Pons (tissue), 1 donor: ENCODE data around the gene CCDC30.
"Not testable (repeated sequence)": the region's sequence is repeated elsewhere in the genome, so short reads cannot be mapped to it uniquely, and the experiment has no call there.

Source experiments
- DNase-seq: peaks from one replicate; pipeline ENCODE4 v3.0.0-alpha.2; 2016; ENCODE audit warnings: low spot score

The CCDC30 gene

DNA sequence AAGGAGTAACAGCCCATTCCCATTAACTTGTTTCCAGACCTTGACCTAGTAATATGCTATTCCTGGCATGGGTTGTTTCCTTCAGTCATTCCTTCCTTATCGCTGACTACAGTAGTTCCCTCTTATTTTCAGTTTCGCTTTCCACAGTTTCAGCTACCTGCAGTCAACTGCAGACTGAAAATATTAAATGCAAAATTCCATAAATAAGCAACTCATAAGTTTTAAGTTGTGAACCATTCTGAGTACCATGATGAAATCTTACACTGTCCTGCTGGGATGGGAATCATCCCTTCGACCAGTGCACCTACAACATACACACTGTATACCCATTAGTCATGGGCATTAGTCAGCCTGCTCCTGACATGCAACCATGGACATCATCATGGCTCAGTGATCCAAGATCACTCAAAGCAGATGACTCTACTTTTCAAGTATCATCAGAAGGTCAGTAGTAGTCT is 66.7 kb downstream of the CCDC30 start:
- DNase-seq = no peak

GRCh38 chr1:42531043-42531442 is 68.0 kb downstream of the CCDC30 start:
- no peak for DNase-seq

DNA sequence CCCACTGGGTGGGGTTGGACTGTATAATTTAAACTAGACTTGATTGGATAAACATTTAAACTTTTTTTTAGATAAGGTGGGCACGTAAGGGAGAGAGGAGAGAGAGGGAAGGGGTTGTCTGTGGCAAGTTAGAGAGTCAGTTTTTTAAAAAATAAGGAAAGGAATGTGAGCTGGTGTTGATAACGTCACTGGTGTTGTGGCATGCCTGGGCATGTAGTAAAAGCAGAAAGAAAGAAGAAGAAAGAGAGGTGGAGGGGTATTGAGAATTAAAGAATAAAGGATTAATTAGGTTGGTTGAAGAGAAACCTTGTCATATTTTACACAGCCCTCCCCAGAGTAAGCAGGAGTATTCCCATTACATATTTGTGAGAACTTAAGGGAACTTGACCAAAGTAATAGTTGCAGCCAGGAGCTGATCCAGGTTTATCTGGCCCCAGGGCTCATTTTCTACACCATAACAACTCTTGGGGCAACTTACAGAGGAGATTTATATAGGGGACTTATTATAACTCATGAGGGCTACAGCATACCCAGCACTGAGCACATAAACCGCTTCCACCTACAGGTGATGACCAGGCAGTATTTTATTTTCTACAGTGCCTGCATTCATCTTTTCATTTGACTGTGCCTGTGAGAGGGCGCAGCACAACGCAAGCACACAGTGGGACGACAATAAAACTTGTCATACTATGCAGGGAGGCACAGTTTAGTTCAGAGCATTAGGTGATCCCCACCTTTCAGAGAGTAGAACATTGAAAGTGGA is 70.2 kb downstream of the CCDC30 start:
- DNase-seq = no peak

- no peak for DNase-seq
These were observed 78.0 kb downstream of the CCDC30 start for GRCh38 chr1:42541104-42541503.

DNA sequence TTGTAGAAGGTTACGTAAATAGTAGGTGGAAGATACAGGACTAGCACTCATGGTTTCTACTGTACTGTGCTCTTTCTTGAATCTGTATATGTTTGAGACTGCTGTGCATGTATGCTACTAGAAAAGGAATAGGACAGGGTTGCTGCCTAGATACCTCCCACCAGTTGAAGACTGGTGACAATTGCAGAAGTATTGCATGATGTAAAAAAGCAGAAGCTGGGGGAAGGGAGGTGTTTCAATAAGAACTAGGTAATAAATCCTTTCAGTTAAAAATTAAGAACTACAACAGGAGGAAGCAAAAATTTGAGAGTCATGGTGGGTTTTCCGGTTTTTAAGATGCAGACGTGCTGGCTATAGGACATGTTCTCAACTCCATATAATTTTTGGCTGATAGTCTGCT is 88.1 kb downstream of the CCDC30 start:
- DNase-seq = no peak

GRCh38 chr1:42551590-42551989 is 88.5 kb downstream of the CCDC30 start:
- no peak for DNase-seq

DNA sequence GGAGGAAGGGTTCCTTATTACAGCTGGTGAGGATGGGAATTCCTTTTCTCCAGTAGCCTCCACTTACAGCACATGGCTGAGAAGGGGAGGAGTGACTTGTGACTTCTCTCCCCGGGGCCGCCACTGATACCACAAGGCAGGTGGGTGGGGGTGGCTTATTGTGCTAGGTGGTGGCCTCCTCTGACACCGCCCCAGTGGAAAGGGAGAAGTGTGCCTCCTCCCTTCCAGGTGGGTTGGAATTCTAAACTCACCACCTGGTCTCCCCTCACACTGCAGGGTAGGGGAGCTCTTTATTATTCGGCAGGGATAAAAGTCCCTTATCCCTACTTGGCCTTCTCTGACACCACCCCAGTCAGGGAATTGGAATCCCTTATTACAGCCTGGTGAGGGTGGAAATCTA is 89.5 kb downstream of the CCDC30 start:
- DNase-seq = no peak

DNA sequence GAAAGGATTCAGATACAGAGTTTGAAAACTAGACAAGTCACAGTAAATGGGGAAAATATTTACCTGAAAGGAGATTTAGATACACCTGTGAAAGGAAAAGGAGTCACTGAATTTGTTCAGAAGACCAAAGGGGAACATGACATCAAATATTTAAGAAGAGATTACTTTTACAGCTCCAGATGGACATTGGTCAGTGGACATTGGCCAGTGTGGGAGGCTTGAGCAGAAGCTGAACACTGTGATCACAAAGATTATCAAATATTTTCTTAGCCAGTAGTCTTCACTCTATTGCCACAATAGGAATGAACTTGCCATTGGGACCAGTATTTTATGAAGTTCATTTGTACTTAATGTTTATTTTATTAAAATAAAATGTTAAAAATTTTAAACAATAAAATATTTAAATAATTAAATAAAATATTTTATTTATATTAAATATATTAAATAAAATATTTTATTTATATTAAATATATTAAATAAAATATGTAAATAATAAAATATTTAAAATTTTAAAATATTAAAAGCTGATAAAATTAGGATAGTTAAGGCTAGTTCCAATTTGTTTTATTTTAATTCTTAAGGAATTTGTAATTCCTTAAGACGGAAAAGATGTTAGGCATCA is 94.3 kb downstream of the CCDC30 start:
- no peak for DNase-seq

- no peak for DNase-seq
These were observed 104.0 kb downstream of the CCDC30 start for GRCh38 chr1:42567038-42567437.

GRCh38 chr1:42576935-42577334 is 113.8 kb downstream of the CCDC30 start:
- DNase-seq = no peak

- no peak for DNase-seq
These were observed 122.9 kb downstream of the CCDC30 start for GRCh38 chr1:42586016-42586415.

- no peak for DNase-seq
These were observed 124.7 kb downstream of the CCDC30 start for GRCh38 chr1:42587753-42588152.

- no peak for DNase-seq
These were observed 129.7 kb downstream of the CCDC30 start for GRCh38 chr1:42592811-42593210.

DNA sequence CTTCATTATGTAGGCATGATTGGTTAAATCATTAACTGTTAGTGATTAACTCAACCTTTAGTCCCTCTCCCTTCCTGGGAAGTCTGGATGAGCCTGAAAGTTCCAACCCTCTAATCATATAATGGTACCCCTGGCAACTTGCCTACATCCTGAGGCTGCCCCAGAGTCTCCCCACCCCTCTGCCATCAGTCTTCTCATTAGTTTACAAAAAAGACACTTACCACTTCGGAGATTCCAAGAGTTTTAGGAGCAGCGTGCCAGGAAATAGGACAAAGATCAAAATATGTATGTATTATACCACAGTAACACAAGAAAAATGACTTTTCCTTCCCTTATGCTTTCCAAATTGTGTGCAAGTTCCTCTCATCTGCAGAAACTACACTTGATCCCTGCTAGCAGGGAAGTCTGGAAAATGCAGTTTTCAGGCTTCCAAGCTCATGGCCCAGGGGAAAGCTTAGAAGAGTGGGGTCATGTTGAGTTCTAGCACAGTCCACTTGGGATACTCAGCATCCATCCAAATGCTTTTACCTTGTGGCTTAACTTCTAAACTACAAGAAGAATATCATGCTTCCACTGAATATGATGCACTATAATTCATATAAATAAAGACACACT is 130.5 kb downstream of the CCDC30 start:
- DNase-seq = no peak

DNA sequence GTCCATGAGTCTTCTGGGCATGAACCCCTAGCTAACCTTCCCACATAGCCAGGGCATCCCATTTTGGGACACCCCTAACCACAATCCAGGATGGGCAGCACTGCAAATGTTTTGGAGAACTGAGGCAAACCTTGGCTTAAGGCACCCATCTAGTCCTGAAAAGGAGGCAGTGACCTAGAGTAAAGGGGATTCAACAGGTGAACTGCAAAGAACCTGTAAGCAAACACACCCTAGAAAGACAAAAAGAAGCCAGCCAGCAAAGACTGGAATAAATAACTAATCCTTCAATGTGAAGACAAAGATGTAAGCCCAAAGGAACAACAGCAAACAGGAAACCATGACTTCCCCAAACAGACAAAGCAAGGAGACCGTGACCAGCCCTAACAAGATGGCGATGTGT is 138.4 kb downstream of the CCDC30 start:
- no peak for DNase-seq

GRCh38 chr1:42613803-42614131 is 150.7 kb downstream of the CCDC30 start:
- no peak for DNase-seq

GRCh38 chr1:42618866-42619265 is 155.8 kb downstream of the CCDC30 start:
- DNase-seq = no peak

DNA sequence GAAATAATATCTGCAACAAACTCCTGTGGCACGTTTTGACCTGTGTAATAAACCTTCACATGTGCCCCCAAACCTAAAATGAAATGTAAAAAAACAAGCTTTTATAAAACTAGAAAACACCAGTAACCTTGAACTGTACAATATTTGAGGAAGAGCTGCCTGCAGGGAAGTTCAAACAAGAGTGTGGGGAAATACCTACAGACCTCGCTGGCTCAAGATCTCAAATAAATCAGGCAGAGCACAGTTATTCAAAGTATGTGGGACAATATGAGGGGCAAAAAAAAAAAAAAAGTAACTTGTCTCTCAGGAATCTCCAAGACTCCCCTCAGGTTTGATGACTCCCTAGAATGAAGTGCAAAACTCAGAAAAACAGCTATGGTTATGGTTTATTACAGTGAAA is 157.2 kb downstream of the CCDC30 start:
- no peak for DNase-seq

- not testable (repeated sequence) for DNase-seq
These were observed 158.1 kb downstream of the CCDC30 start for GRCh38 chr1:42621180-42621579.

GRCh38 chr1:42627205-42627604 is 164.1 kb downstream of the CCDC30 start:
- not testable (repeated sequence) for DNase-seq

DNA sequence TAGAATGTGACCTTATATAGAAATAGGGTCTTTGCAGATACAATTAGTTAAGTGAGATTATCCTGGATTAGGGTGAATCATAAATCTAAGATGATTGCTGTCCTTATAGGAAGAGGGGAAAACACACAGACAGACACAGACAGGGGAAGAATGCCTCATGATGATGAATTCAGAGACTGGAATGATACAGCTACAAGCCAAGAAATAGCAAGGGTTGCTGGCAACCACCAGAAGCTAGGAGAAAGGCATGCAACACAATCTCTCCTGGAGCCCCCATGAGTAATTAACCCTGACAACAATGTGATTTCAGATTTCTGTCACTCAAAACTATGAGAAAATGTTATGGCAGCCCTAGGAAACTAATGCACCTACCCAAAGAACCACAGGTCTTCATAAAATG is 176.0 kb downstream of the CCDC30 start:
- no peak for DNase-seq

DNA sequence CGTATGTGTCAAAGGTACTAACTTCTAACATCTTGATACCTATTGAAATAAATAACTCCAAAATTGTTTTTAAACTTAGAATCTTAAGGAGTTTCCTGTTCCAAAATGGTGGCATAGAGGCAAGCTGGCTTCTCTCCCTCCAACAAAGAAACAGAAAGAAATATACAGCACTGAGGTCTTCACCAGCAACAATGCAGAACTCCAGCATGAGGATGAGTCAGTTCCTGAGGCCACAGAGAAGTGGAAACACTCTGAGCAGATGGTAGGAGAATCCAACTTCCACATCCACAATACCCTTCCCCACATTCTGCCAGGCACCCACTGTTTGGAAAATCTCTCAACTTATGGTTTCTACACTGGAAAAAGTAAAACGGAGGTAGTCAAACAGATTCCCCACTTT is 183.0 kb downstream of the CCDC30 start:
- no peak for DNase-seq

GRCh38 chr1:42657201-42657600 is 194.1 kb downstream of the CCDC30 start:
- DNase-seq = no peak
